ENCODE measurements around the gene SLC36A1. TPM values are rescaled to one million over a fixed set of nuclear protein-coding genes. Genes with fewer than 3 reads are reported as not detected.

The SLC36A1 gene
- 117 TPM for total RNA-seq (ENCODE audit: unreplicated experiment)
- long read RNA-seq, partial matches to known transcripts: 7 of 24 reads
- long read RNA-seq, other reads (novel, unspliced or antisense): 16 of 24 reads

- TF ChIP-seq CTCF (IDR thresholded peaks at IDR 0.05; ENCODE audit: partially characterized antibody, unreplicated experiment): peak; percentile 95
- Mint-ChIP-seq H3K4me3 (ENCODE audit: unreplicated experiment) (peak within 1 kb of the TSS; percentile 98), H3K9me3 (ENCODE audit: unreplicated experiment) (peaks cover 23% of the 10 kb centered on the region), H3K27me3 (ENCODE audit: unreplicated experiment) (peaks cover 31% of the 10 kb centered on the region), H3K27ac (ENCODE audit: unreplicated experiment) (peak within 1 kb of the TSS; percentile 99), H3K36me3 (ENCODE audit: unreplicated experiment) (peaks cover 8% of the 10 kb centered on the region), H3K4me1 (ENCODE audit: low read depth, unreplicated experiment) (peaks cover 33% of the 10 kb centered on the region)
- DNase-seq: peak; percentile 98
Measured at GRCh38 chr5:151447174-151448037, at the start of gene SLC36A1. Gene SLC36A1 (plus strand): TSS chr5:151447603. CDS start chr5:151458793, 11,190 bp downstream.

- Mint-ChIP-seq H3K4me3 (ENCODE audit: unreplicated experiment) (no peak overlapping the region), H3K36me3 (ENCODE audit: unreplicated experiment) (peaks cover 13% of the 10 kb centered on the region)
- no peak for DNase-seq
Measured at GRCh38 chr5:151405334-151406160, 41.9 kb upstream of the SLC36A1 start.

GRCh38 chr5:151406322-151406947 is 41.0 kb upstream of the SLC36A1 start:
- no peaks in the 10 kb centered on the region for H3K27me3 Mint-ChIP-seq (ENCODE audit: unreplicated experiment)
- no peak overlapping the region for H3K27ac Mint-ChIP-seq (ENCODE audit: unreplicated experiment)
- no peak for DNase-seq
- H3K4me3 Mint-ChIP-seq (ENCODE audit: unreplicated experiment): no peak overlapping the region
- H3K9me3 Mint-ChIP-seq (ENCODE audit: unreplicated experiment): peaks cover 7% of the 10 kb centered on the region
- H3K4me1 Mint-ChIP-seq (ENCODE audit: low read depth, unreplicated experiment): no peaks in the 10 kb centered on the region
- peaks cover 13% of the 10 kb centered on the region for H3K36me3 Mint-ChIP-seq (ENCODE audit: unreplicated experiment)
- peak; percentile 63 for TF ChIP-seq CTCF (IDR thresholded peaks at IDR 0.05; ENCODE audit: partially characterized antibody, unreplicated experiment)

More at GRCh38 chr5:151405334-151406160, 41.9 kb upstream of the SLC36A1 start:
- Mint-ChIP-seq H3K9me3 (ENCODE audit: unreplicated experiment) (peaks cover 7% of the 10 kb centered on the region), H3K27ac (ENCODE audit: unreplicated experiment) (no peak overlapping the region), H3K27me3 (ENCODE audit: unreplicated experiment) (no peaks in the 10 kb centered on the region), H3K4me1 (ENCODE audit: low read depth, unreplicated experiment) (no peaks in the 10 kb centered on the region)
- TF ChIP-seq CTCF (IDR thresholded peaks at IDR 0.05; ENCODE audit: partially characterized antibody, unreplicated experiment): no peak

GRCh38 chr5:151408591-151409230 is 38.7 kb upstream of the SLC36A1 start:
- no peak overlapping the region for H3K27ac Mint-ChIP-seq (ENCODE audit: unreplicated experiment)
- no peak for TF ChIP-seq CTCF (IDR thresholded peaks at IDR 0.05; ENCODE audit: partially characterized antibody, unreplicated experiment)
- H3K9me3 Mint-ChIP-seq (ENCODE audit: unreplicated experiment): no peaks in the 10 kb centered on the region
- no peak for DNase-seq
- H3K4me3 Mint-ChIP-seq (ENCODE audit: unreplicated experiment): no peak overlapping the region
- H3K27me3 Mint-ChIP-seq (ENCODE audit: unreplicated experiment): no peaks in the 10 kb centered on the region
- peaks cover 2% of the 10 kb centered on the region for H3K36me3 Mint-ChIP-seq (ENCODE audit: unreplicated experiment)
- no peaks in the 10 kb centered on the region for H3K4me1 Mint-ChIP-seq (ENCODE audit: low read depth, unreplicated experiment)
